Stimulated activated CD4-positive, alpha-beta T cell treated with anti-CD3 and anti-CD28 coated beads, Interleukin-2, amount 100 ng/mL, for 48 hours (primary cell): ENCODE data around the gene TDRD6.
"Not testable (repeated sequence)": the region's sequence is repeated elsewhere in the genome, so short reads cannot be mapped to it uniquely, and the experiment has no call there.

Source experiments
- DNase-seq, 2 donors: peaks; one replicate each; pipeline ENCODE4 v3.0.0-alpha.2; 2020

TDRD6 gene

DNA sequence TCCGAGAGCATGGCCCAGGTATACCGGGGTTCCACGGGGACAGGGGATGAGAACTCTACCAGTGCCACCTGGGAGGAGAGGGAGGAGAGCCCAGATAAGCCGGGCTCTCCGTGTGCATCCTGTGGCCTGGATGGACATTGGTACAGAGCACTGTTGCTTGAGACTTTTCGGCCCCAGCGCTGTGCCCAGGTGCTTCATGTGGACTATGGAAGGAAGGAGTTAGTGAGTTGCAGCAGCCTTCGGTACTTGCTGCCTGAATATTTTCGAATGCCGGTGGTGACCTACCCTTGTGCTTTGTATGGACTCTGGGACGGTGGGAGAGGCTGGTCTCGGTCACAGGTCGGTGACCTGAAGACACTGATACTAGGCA lies 1.3 kb downstream of the TDRD6 start:
- DNase-seq: no peak

DNA sequence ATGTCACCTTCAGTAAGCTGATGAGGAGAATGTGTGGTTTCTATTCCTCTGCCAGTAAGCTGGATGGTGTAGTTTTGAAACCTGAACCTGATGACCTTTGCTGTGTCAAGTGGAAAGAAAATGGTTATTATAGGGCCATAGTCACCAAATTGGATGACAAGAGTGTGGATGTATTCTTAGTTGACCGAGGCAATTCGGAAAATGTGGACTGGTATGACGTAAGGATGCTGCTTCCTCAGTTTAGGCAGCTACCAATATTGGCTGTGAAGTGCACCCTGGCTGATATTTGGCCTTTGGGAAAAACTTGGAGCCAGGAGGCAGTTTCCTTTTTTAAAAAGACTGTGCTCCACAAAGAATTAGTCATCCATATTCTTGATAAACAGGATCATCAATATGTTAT lies 2.0 kb downstream of the TDRD6 start:
- no peak for DNase-seq

- DNase-seq: no peak
These were observed 2.6 kb downstream of the TDRD6 start for GRCh38 chr6:46690141-46690755.

- no peak for DNase-seq
These were observed 3.3 kb downstream of the TDRD6 start for GRCh38 chr6:46690911-46691451.

DNA sequence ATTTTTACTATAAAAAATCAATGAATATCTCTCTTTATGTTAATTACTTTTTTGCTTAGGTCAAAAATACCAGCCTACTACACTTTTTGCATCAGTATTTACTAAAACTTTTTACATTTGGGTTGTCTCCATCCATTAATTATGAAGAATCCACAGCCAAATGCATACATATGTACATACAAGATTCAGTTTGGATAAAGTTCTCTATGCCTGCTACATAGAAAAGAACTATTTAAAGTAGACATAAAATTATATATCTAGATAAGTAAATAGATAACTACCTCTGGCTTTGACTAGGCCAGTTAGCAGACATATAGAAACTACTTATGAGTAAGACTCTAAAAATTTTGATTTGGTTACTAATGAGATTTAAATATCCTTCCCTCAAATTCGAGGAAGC lies 12.3 kb downstream of the TDRD6 start:
- DNase-seq: no peak

- no peak for DNase-seq
These were observed 16.9 kb downstream of the TDRD6 start for GRCh38 chr6:46704562-46704961.

DNA sequence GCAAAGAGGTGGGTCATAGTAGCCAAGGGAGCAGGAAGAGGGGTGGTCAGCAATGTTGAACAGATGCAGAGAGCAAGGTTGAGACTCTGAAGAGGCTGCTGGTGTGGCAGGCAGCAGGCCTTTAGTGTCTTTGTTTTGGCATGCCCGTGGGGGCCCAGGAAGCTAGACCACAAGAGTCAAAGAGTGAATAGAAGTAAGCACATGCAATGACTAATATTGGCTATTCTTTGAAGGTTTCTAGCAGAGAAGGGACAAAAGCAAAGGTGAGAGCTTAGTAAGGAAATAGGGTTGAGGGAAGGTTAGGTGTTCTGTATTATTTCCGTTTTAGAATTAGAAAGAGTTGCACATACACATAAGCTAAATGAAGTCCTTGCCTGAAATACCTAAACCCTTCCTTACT lies 18.8 kb downstream of the TDRD6 start:
- no peak for DNase-seq

DNA sequence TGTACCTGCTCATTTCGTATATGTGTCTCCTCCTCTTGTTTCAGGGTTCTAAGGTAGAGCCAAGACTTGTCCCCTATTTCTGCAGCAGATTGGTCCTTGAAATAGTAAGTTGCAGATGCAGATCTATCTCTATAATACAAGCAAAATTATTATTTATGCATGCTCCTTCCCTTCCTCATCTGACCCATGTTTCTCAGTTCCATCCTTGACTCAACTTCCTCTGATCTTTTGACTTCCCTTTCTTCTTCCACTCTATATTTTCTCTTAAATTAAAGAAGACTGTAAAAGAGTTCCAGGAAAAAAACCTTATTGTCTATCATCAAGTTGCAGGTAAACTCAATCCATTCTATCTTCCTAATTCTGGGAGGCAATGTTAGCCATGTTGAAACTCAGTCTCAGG lies 23.8 kb downstream of the TDRD6 start:
- no peak for DNase-seq

GRCh38 chr6:46715141-46715540 lies 27.5 kb downstream of the TDRD6 start:
- DNase-seq: no peak

- no peak for DNase-seq
These were observed 31.4 kb downstream of the TDRD6 start for GRCh38 chr6:46719099-46719498.

DNA sequence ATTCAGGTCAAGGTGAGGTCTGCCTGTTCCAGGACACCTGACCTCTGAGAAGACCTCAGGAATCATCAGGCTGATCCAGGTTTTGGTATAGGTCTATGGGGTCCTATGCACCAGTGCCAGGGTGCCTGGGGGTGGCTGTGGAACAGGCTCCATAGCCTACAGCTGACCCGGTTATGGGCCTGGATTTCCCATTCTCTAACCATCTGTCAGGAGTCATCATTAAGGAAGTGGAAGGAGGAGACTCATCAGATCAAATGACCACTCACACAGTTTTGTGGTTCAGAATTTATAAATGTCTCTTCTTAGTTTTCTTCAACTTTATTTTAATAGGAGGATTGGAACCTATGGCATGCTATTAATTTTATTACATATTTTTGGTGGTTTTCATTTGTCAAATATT lies 32.7 kb downstream of the TDRD6 start:
- no peak for DNase-seq

DNA sequence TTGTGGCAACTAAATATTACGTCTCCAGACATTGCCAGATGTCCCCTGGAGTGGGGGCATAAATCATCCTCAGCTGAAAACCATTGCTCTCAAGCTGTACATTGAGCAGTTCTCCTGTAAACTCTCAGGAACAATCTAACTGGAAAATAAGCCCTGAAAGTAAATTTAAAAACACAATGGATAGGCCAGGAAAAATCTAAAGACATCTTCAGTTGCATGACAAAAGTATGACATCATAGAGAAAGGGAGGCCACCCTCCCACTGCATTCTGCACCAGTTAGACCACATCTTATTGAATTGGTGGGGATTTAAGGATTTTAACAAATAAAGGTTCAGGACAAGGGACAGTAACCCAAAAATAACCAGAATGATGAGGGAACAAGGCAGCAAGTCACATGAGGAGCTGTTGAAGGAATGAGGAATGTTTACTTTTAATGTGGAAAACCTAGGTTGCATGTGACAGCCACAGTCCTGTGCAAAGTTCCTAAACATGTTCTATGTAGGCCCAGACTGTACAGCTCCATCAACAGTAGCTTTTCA lies 42.2 kb downstream of the TDRD6 start:
- no peak for DNase-seq

DNA sequence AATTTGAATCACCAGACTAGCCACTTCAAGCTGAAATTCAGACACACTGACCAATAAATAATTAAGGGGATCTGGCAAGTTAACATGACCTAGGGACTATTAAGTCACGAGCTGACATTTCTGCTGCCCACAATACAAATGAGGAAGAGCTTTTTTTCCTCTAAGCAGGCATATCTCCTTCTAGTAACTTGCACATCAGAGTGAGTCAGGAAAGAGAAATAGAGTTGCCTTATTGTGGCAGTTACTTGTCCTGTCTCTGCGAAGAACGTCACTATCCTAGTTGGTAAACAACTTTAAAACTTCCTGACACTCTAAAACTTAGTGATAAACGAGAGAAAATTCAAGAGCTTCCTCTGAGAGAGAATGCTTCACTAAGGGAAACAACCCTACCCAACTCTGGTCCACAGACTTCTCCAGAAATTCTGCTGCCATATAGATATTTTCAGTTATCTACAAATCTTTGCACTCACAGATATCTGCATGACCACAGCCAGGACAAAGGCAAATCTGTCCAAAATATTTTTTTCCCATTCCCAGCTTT lies 43.3 kb downstream of the TDRD6 start:
- DNase-seq: no peak

DNA sequence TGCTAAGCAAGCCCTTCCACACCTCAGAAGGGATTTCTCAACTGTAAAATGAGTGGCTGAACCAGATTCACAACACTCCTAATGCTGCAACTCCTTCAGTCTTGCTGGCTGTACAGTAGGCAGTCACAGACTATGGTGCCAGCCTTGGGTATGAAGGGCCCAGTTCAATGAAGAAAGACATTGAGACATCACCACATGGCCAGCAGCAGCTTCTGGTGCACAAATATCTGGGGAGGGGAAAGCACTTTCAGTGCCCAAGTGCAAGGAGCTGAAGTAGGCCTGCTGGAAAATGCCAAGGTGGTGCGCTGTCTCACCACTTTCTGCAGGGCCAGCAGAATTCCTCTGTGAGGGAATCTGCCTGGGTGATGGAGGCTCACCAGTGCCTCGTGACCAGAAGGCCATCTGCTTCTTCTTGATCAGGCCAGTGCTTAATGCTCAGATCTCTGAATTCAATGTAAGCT lies 45.7 kb downstream of the TDRD6 start:
- no peak for DNase-seq

DNA sequence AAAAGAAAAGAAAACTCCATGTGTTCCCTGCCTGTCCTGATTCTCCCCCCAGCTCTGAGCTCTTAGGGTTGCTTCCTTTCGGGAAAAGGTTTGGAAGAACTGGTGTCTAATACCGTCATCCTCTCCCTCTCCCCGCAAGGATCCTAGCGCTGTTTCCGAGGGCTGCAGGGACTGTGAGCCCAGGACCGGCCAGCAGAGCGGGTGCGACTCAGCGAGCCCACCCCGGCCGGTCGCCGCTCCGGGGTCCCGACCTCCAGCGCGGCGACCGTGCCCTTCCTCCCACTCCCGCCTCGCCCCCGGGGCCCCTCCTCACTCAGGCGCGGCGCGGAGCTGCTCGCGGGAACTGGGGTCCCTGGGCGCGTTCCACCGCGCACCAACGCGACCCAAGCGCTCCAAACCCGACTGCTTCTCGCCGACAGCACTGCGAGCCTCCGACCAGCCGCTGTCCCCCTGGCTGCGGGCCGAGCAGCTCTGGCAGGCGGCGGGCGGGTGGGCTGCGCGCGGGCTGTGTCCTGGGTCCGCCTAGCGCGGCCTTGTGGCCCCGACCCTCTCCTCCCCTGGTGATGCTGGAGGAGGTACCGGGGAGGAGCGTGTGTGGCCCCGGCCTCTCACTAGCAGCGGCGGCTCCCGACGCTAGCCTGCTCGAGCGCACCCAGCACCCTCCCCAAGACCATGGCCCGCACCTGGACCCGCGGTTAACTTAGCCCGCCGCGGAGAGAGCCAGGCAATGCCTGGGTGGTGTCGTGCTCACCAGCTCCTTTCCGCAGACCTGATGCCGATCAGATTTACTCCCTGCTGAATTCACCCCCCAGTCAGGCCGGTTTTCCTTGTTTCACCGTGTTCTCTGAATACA lies 47.4 kb downstream of the TDRD6 start, which contains the start of gene PLA2G7:
TSS of gene PLA2G7 (minus strand) at position 509 of the 853 bp plus-strand sequence. CDS start 12,484 bp downstream, outside the sequence.
- no peak for DNase-seq

GRCh38 chr6:46735720-46736031 lies 48.0 kb downstream of the TDRD6 start:
- DNase-seq: no peak

DNA sequence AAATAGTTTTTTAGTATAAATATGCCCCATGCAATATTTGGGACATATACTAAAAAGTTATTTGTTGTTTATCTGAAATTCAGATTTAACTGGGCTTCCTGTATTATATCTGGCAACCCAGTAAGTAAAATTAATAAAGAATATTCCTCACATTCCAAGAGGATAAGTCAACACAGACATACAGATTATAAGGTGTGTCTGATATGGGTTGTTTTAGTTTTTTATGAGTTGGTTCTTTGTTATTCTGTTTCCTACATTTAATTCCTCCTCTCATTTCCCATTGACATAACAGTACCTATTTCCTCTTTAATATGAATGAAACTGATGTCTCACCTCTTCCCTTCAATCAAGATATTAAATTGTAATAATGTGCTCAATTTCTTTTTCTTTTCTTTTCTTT lies 49.2 kb downstream of the TDRD6 start:
- no peak for DNase-seq

DNA sequence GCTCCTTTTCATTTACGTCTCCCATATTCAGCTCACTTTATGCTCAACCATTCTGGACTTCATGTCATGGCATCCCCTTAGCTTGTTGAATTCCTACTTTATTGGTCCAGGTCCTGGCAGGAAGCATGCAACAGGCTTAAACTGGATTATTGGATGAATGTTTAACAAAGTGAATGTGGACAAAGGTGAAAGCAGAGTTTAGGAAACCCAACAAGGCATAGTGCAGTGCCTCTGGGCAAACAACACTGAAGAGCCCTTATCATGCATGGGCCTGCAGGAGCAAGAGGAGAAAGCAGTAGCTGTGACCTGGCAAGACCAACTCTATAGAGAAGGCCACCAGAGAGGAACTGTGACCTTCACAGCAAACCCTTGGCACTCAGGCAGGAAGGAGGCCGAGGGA lies 53.8 kb downstream of the TDRD6 start:
- no peak for DNase-seq

- no peak for DNase-seq
These were observed 54.2 kb downstream of the TDRD6 start for GRCh38 chr6:46741910-46742309.

DNA sequence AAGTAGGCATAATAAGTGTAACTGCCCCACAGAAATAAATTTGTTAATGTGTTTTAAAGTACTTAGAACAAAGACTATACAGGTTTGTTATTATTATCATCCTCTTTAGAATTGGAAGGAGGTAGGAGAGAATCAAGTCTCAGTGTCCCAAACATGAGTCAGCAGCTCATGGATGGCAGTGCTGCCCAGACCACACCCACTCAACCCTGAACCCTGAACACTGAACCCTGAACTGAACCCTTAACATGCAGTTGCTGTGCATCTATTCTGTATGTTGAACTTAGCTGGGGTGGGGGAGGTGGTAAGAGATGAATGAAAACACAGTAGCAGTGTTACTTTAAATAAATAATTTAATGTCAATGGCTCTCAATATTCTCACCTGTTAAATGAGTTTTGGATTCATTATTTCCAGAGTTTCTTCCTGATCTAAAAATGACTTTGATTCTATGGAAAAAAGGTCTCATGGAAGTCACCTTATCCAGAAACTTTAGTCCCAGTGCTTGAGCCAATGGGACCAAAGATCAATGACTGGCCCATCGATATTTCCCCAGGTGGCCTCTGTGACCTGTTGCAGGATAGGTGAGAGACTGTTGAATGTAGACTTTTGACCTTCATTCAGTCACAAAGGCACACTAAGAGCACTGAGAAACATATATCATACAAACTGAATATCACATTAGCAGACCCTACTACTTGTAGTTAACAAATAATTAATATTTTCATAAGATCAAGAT lies 55.9 kb downstream of the TDRD6 start:
- DNase-seq: no peak

- DNase-seq: not testable (repeated sequence)
These were observed 56.6 kb downstream of the TDRD6 start for GRCh38 chr6:46744159-46744725.

DNA sequence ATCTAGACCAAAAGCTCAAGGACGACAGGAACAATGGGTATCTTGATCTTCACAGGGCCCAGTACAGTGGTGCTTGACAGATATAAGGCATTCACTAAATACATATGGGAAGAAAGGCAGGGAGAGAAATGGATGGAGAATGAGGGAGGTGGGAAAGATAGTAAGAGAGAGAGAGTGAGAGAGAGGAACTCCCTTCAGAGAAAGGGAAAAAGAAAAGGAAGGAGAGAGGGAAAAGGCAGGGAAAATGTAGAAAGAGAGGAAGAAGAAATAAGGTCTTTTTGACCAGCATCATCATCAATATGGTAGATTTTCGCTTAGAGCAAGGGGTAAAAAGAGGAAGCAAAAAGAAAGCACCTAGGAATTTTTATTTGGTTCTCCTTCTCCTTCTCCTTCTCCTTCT lies 58.3 kb downstream of the TDRD6 start:
- DNase-seq: no peak

- DNase-seq: no peak
These were observed 59.0 kb downstream of the TDRD6 start, which contains the start of gene ANKRD66 for GRCh38 chr6:46746696-46747095. Gene ANKRD66, plus strand, starts transcription at chr6:46746933. Its CDS starts 5,016 bp downstream, at chr6:46751949.
